SH-SY5Y (cell line): ENCODE results near the gene RXFP2.

ENCODE experiments used
- GATA2 ChIP-seq: IDR thresholded peaks from 2 replicates; pipeline ENCODE4 v1.6.1; 2011; ENCODE audit warnings: mild to moderate bottlenecking, low read depth, low read length
- GATA3 ChIP-seq: IDR thresholded peaks from 2 replicates; pipeline ENCODE4 v1.6.1; 2011; ENCODE audit warnings: low read depth, mild to moderate bottlenecking, low read length, moderate library complexity

RXFP2 gene

DNA sequence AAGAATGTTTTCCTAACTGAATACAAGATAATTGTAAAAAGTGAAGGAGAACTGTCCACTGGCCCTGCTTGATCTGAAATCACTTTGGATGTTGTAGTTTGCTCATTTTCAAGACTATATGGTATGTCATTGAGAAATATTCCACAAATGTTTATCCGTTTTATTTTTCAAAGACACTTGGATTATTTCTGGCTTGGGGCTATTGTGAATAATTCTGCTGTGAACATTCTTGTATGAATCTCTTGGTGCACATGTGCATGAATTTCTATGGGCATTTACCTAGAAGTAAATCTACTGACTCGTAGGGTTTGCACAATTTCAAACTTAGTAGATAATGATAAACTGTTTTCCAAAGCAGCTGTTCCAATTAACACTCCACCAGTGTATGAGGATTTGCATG lies 8.6 kb downstream of the RXFP2 start:
- TF ChIP-seq GATA2: no peak
- no peak for TF ChIP-seq GATA3

DNA sequence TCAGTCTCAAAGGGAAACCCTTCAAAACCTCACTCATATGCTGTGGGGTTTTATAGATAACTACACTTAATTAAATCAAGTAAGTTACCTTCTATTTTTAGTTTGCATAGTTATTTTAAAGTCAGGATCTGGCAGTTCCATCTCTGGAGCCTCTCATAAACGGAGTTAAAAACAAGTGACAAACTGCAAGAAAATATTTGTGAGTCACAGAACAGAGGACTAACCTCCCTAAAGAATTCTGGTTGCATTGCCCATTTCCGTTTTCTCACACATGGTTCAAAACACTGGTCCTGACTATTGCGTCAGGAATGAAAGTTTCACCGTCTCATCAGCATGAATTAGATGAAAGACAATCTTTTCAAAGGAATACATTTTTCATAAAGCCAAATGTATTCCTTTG lies 10.6 kb downstream of the RXFP2 start:
- TF ChIP-seq GATA3: no peak
- no peak for TF ChIP-seq GATA2

DNA sequence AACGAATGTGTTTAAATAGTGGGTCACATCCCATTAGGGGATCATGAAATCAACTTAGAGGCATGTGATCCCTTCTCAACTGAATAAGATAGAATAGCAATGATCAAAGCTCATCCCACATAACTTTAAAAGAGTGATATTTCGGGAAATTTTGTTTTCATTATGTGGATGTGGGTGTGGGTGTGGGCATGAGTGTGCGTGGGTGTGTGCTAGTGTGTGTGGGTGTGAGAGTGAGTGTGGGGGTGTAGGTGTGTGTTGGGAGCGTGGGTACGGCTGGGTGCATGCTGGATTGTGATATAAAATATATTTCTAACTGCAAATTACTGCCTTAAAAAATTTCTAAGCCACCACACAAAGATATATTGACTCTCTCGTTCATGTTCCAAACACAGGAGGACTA lies 15.9 kb downstream of the RXFP2 start:
- no peak for TF ChIP-seq GATA3
- TF ChIP-seq GATA2: no peak

DNA sequence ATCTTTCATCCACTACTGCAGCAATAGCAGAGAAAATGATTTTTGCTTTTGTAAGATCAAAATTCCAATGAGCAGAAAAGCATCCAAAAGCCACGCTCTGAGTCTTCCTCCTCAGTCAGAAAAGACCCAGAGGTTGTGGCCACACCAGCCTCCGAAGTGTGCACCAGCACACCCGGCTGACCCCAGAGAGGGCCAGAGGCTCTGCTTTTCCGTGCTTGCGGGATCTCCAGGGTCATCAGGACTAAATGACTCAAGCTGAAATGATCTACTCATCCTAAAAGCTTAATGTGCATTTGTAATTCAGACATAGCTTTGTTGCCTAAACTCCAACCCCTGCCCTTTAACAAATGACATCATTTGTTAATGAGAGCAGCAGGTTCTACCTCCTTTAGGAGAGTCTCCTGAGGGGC lies 16.5 kb downstream of the RXFP2 start:
- no peak for TF ChIP-seq GATA2
- no peak for TF ChIP-seq GATA3

DNA sequence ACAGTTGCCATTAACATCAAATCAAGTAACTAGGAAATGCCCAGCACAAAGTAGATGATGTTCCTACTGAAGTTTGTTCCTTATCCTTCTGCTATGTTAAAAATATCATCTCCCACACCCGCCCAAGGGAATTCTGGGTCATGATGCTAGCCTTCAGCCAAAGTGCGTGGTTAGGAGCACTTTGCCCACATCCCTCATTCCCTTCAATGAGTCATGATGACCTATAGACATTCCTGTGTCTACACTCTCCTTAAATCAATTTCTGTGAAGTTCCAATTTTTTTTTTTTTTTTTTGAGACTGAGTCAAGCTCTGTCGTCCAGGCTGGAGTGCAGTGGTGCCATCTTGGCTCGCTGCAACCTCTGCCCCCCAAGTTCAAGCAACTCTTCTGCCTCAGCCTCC lies 17.0 kb downstream of the RXFP2 start:
- no peak for TF ChIP-seq GATA3
- no peak for TF ChIP-seq GATA2

DNA sequence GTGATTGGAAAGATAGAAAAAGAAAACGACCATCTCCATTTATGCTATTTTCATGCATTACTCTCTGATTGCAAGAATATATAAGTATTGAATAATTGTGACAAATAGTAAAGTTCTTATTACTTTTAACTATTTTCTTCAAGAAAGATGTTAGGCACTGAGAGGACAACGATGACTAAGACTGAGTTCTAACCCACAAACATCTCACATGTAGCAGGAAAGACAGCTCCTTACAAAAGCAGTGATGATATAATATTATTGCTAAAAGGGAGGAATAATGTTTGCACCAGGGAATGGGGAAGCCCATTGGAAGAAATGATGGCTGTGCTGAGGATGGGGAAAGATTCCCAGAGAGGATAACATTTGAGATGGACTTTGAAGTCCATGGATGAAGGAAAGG lies 22.6 kb downstream of the RXFP2 start:
- no peak for TF ChIP-seq GATA2
- no peak for TF ChIP-seq GATA3

DNA sequence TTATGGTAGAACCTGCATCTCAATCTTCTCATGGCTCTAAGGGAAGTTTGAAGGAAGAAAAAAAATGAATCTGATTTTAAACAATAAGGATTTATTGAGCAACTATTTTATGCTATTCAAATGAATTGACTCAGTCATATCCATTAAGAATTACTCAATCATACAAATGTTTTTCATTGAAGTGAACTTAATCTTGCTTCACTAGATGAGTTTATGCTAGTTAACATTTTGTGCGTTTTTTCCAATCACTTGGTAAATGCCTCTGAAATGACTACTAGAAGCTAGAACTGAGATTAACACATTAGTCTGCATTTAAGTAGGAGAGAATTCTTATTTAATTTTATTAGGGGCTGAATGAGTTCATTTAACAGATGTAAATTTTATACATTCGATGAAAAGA lies 25.2 kb downstream of the RXFP2 start:
- no peak for TF ChIP-seq GATA3
- TF ChIP-seq GATA2: no peak

DNA sequence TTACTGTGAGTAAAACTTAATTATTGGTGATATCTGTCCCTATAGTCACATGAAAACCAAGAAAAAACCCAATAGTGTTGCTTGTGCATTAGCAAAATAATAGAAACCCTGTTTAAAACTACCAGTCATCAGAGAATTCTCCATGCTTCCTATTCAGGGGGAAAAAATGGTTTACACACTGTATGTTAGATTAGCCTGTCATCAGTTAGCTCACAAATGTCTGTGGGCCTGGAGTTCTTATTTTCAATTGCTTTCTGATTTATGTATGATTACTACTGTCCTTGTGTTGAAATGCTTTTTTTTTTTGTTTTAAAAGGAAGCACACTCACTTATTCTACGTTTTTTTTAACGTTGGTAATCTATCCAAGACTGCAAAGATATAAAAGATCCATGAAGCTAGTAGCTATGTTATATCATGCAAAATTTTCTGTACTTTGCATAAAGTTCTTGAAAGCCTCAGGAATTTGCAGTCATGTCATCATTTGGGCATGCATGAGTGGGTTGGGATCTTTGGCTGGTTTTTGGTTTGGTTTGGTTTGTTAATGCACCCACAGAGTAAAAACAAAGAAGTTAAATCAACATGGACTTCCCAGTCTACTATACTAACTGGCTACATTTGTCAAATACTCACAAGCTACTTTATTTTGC lies 25.9 kb downstream of the RXFP2 start:
- no peak for TF ChIP-seq GATA2
- no peak for TF ChIP-seq GATA3

DNA sequence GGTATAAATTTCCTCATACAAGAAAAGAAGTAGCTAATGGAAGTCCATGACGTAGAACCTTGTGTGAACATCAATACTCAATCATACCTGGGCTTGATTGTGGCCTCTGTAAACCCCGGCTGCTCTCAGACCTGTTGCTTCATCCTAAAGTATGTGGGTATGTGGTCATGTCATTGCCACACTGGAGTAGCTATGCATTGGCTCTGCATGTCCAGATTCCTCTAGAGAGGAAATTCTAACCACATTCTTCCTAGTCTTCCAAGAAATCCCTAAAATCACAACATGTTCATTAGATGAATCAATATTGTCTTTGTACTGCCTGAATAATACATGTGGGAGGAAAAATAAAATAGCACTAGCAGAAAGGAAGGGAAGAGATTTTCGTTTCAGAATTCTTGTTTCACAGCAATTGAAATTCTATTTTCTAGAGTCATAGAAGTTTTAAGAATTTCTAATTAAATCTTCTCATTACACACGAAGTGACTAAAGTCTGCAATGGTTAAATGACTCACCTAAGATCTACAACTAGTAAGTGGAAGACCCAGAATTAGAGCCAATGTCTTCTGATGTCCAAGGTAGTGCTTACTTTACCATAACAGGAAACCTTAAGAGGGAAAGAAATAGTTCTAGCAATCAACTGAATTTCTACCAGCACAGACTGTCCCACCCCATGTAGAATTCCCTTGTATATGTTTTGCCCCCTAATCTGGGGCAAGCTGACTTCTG lies 28.0 kb downstream of the RXFP2 start:
- TF ChIP-seq GATA3 (no peak), GATA2 (no peak)

DNA sequence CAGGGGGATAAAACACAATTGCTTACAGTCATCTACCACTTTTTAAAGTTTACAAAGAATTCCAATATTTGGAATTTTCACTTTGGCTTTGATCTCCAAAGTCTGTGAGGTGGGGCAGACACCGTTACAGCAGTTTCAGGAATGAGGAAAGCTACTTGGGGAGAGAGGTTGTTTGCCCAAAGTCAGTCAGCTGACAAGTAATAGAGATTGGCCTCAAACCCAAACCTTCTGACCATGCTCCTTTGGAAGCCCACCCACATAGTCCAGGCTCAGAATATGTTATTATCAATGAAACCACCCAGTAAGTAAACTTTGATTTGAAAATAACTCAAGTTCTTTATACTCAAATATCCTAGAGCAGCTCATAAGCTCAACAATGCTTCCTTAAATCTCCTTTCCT lies 29.0 kb downstream of the RXFP2 start:
- no peak for TF ChIP-seq GATA3
- no peak for TF ChIP-seq GATA2

DNA sequence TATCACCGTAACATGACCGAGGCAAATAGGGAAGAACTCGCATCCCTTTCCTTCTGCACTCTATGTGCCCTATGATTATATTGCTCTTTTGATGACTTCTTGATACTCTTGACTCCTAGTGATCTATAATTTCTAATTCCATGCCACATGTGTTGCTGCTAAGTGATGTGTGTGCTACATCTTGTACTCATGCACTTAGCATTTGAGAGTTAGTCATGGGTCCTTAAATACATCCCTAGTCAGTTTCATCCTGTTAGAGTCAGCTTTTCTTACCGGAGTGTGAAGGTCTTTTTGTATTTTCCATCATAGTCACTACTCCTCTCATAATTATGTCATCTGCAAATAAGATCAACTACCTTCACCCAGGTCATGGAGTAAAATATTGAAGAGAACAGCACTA lies 30.2 kb downstream of the RXFP2 start:
- TF ChIP-seq GATA2 (no peak), GATA3 (no peak)

DNA sequence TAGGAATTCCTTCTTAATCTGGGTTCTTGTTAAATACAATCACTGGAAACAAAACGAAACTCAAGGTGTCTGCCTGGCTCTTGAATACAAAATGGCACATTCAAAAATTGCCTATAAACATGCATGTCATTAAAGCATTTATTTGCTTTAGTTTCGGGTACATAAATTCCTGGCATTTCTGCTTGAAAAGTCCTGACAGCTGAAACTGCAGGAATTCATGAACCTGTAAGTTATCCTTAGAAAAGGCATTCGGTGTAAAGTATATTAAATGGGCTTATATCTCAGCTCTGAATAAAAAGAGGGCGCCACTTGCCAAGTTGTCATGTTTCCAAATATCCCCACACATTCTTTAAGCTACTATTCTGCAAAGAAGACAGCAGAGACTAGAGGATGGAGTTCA lies 32.9 kb downstream of the RXFP2 start:
- TF ChIP-seq GATA2 (no peak), GATA3 (no peak)

DNA sequence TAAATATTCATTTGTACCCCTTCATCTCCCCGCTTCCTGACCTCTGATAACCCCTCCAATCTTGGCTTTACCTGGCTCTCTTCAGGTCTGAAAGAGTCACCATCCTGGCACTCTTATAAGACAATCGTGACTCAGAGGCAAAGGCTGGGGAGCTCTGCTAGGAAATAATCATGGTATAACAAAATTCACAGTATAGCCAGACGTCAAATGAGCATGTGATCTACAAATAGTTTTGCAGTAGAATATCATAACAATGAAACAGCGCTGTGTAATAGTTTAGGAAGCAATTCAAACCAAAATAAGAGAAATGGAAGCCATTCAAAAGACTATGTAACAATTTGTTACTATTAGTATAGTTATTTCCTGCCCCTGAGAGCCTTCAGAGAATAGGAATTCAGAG lies 34.2 kb downstream of the RXFP2 start:
- TF ChIP-seq GATA2 (no peak), GATA3 (no peak)

DNA sequence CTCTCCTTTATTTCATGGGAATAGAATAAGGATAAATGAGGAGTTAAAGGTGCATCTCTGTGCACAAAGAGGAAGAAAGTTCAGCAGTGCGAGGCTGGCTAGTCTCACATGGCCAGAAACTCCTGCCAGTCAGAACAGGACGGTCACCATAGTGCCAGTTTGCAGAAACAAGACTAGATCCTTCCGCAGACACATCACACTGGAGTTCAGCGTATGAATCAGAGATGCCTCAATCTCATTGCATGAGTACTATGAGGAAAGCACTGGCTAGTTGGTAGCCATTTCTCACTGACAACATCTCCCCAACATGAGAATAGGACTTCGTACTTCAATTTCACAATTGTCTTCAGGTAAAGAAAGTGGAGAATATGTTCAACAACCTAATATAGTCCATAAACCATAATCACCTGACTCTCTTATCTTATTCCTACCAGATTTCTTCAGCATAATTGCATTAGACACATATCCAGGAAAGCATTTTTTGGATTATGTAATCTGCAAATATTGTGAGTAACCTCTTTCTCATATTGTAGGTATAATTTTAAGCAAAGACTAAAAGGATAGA lies 34.9 kb downstream of the RXFP2 start:
- TF ChIP-seq GATA2 (no peak), GATA3 (no peak)

DNA sequence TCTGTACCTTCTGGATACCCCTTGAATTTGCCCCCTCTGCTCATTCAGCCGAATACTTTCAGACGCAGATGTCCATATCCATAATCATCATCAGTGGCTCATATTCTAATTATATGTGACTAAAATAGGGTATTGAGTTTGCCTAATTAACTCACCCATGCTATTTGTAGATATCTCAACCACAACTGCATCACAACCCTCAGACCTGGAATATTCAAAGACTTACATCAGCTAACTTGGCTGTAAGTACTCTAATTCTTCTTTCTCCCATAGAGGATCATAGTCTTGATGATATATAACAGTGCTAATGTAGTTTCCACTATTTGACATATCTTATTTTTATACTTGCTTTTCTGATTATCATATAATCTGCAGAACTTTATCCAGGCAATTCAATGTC lies 35.8 kb downstream of the RXFP2 start:
- TF ChIP-seq GATA2 (no peak), GATA3 (no peak)

DNA sequence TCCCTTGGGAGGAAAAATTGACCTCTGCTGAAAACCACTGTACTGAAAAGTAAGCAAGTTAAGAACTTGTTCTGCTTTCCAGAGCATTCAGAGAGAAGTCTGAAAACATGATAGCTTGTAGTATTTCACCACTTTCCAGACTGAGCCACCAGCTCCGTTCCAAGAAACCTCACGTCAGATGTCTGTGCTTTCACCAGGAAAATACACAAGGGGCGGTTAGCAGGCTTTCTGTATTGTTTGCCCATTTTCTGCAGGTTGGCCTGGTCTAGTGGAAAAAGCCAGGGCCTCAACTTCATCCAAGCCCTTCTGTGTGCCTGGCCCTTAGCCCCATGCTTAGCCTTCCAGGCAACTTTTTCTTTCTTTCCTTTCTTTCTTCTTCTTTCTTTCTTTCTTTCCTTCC lies 36.4 kb downstream of the RXFP2 start:
- no peak for TF ChIP-seq GATA2
- TF ChIP-seq GATA3: no peak
